SW 1271 (cell line): ENCODE data around the gene MRPL49.
"Not testable (repeated sequence)": the region's sequence is repeated elsewhere in the genome, so short reads cannot be mapped to it uniquely, and the experiment has no call there.

Experiments
- DNase-seq, 2 experiments: peaks; one replicate each; lab custom pipeline; 2025; lab: John Stamatoyannopoulos, UW

The MRPL49 gene

GRCh38 chr11:65117206-65118096, 4.7 kb upstream of the MRPL49 start, which contains the start of gene ZNHIT2:
Gene ZNHIT2, minus strand, starts transcription at chr11:65117701. Its CDS starts 48 bp downstream, at chr11:65117653.
- DNase-seq = peak; percentile 95 to 97

GRCh38 chr11:65118097-65118837, 3.9 kb upstream of the MRPL49 start:
- no peak for DNase-seq

GRCh38 chr11:65118891-65119669, 3.0 kb upstream of the MRPL49 start:
- DNase-seq = not testable (repeated sequence)

- DNase-seq = no peak
These were observed 2.5 kb upstream of the MRPL49 start for GRCh38 chr11:65119670-65119995.

- DNase-seq = no peak
These were observed 1.3 kb upstream of the MRPL49 start for GRCh38 chr11:65120831-65121230.

GRCh38 chr11:65121447-65121864, 665 bp upstream of the MRPL49 start:
- DNase-seq = no peak

GRCh38 chr11:65124480-65125196, 2.5 kb downstream of the MRPL49 start:
- DNase-seq = no peak

- DNase-seq = no peak
These were observed 3.3 kb downstream of the MRPL49 start for GRCh38 chr11:65125197-65126056.

GRCh38 chr11:65126624-65127274, 4.6 kb downstream of the MRPL49 start:
- DNase-seq = no peak

GRCh38 chr11:65127473-65128181, 5.5 kb downstream of the MRPL49 start:
- DNase-seq = no peak

GRCh38 chr11:65128182-65129145, 6.3 kb downstream of the MRPL49 start:
- DNase-seq = no peak

GRCh38 chr11:65129649-65130441, 7.7 kb downstream of the MRPL49 start:
- no peak for DNase-seq

- no peak for DNase-seq
These were observed 8.7 kb downstream of the MRPL49 start for GRCh38 chr11:65130631-65131416.

- DNase-seq = no peak
These were observed 9.3 kb downstream of the MRPL49 start for GRCh38 chr11:65131417-65131776.

- DNase-seq = no peak
These were observed 9.7 kb downstream of the MRPL49 start for GRCh38 chr11:65131895-65132237.

GRCh38 chr11:65132238-65132987, 10.3 kb downstream of the MRPL49 start:
- DNase-seq = no peak
